Prostate gland (tissue), 2 donors: ENCODE results near the gene RNF220. TPM values are rescaled to one million over a fixed set of nuclear protein-coding genes. Genes with fewer than 3 reads are reported as not detected.
A peak's percentile ranks its signal among the peaks of the same experiment; 100 is the strongest.

Experiments
- DNase-seq: peaks from one replicate; pipeline ENCODE4 v3.0.0-alpha.2; 2019; ENCODE audit warnings: low spot score
- H3K27ac ChIP-seq, 2 donors: fragments of 200-600 bp; sonication (generic); 2 replicates each; pipeline ENCODE4 v1.5.1; 2017 to 2019
- H3K27me3 ChIP-seq: fragments of 200-600 bp; sonication (generic); replicated peaks from 2 replicates; pipeline ENCODE4 v1.5.1; 2019; ENCODE audit not compliant: insufficient read depth
- H3K36me3 ChIP-seq, 2 donors: fragments of 200-600 bp; sonication (generic); 1 replicate in 1 of 2; 2 replicates in 1 of 2; pipeline versions ENCODE4 v1.5.1 to v1.8.1; 2017 to 2019
- H3K4me1 ChIP-seq: fragments of 200-600 bp; sonication (generic); replicated peaks from 2 replicates; pipeline ENCODE4 v1.5.1; 2019
- H3K4me3 ChIP-seq, 2 donors: fragments of 200-600 bp; sonication (generic); 2 replicates each; pipeline ENCODE4 v1.5.1; 2017 to 2019
- H3K9me3 ChIP-seq: fragments of 200-600 bp; sonication (generic); 2 replicates; pipeline ENCODE4 v1.5.1; 2017
- POLR2A ChIP-seq: fragments of 450-650 bp; IDR thresholded peaks from one replicate; pipeline ENCODE4 v1.6.1; 2016; ENCODE audit warnings: antibody characterized with exemption, mild to moderate bottlenecking
- POLR2AphosphoS5 ChIP-seq: sonication (generic); formaldehyde crosslinking; IDR thresholded peaks from one replicate; pipeline ENCODE4 v1.6.1; 2017; ENCODE audit warnings: antibody characterized with exemption
- WGBS: methylation state at CpG from one replicate; pipeline ENCODE4 v1.1.5; 2018; 5-methylcytosine and 5-hydroxymethylcytosine counted together
- intact Hi-C: fragments of 100-400 bp; cut with DNase I; formaldehyde crosslinking; loops from one replicate; pipeline ENCODE4 v1.14.2; 2022
- total RNA-seq, 2 donors: library from RNA; depleted of rRNA; stranded (reverse); fragments of >200 nt; gene quantifications; one replicate each; pipeline ENCODE4 v1.1.0, GENCODE V29; 2016
- TF ChIP-seq, protein P1 (sequence below), 4 experiments: fragments of 200-600 bp in 2 of 4; fragments of 450-650 bp in 2 of 4; sonication (generic) in 2 of 4; IDR thresholded peaks; 1 replicate in 3 of 4; 2 replicates in 1 of 4; pipeline ENCODE4 v1.5.1; 2016 to 2019; ENCODE audit warnings: antibody characterized with exemption in 4 of 4, mild to moderate bottlenecking in 2 of 4, moderate library complexity in 2 of 4

Gene RNF220
- total RNA-seq, 2 donors from 2014 or later: 116 to 147 TPM

DNA sequence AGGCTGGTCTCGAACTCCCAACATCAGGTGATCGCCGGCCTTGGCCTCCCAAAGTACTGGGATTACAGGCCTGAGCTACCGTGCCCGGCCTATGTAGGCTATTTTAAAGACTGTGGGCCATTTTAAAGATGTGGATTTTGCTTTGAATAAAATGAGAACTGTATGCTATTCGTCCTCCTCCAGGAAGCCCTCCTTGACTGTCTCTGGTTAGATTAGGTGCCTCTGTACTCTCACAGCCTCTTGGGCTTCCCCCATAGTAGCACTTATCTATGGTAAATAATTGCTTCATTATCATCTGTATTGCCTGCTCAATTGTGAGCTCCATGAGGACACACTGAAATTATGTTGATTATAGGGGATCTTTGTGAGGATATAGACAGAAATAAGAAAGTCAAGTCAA is 29.5 kb upstream of the RNF220 start:
- H3K9me3 ChIP-seq: no peaks in the 10 kb centered on the region
- no peak overlapping the region for H3K4me3 ChIP-seq
- no peaks in the 10 kb centered on the region for H3K36me3 ChIP-seq
- 98% methylated on average over 6 of the region's 6 CpGs for WGBS
- H3K27me3 ChIP-seq: no peaks in the 10 kb centered on the region
- no peak for DNase-seq
- TF ChIP-seq POLR2AphosphoS5 (no peak), POLR2A (no peak)
- TF ChIP-seq, protein P1, sequence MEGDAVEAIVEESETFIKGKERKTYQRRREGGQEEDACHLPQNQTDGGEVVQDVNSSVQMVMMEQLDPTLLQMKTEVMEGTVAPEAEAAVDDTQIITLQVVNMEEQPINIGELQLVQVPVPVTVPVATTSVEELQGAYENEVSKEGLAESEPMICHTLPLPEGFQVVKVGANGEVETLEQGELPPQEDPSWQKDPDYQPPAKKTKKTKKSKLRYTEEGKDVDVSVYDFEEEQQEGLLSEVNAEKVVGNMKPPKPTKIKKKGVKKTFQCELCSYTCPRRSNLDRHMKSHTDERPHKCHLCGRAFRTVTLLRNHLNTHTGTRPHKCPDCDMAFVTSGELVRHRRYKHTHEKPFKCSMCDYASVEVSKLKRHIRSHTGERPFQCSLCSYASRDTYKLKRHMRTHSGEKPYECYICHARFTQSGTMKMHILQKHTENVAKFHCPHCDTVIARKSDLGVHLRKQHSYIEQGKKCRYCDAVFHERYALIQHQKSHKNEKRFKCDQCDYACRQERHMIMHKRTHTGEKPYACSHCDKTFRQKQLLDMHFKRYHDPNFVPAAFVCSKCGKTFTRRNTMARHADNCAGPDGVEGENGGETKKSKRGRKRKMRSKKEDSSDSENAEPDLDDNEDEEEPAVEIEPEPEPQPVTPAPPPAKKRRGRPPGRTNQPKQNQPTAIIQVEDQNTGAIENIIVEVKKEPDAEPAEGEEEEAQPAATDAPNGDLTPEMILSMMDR (IDR thresholded peaks at IDR 0.05): no peak
- no peak overlapping the region for H3K27ac ChIP-seq
- no peaks in the 10 kb centered on the region for H3K4me1 ChIP-seq
- intact Hi-C loops: loop anchor here (5.0 to 10.0 kb wide), 2 partner anchors 222 to 279 kb away; no protein-coding TSS in a partner anchor

DNA sequence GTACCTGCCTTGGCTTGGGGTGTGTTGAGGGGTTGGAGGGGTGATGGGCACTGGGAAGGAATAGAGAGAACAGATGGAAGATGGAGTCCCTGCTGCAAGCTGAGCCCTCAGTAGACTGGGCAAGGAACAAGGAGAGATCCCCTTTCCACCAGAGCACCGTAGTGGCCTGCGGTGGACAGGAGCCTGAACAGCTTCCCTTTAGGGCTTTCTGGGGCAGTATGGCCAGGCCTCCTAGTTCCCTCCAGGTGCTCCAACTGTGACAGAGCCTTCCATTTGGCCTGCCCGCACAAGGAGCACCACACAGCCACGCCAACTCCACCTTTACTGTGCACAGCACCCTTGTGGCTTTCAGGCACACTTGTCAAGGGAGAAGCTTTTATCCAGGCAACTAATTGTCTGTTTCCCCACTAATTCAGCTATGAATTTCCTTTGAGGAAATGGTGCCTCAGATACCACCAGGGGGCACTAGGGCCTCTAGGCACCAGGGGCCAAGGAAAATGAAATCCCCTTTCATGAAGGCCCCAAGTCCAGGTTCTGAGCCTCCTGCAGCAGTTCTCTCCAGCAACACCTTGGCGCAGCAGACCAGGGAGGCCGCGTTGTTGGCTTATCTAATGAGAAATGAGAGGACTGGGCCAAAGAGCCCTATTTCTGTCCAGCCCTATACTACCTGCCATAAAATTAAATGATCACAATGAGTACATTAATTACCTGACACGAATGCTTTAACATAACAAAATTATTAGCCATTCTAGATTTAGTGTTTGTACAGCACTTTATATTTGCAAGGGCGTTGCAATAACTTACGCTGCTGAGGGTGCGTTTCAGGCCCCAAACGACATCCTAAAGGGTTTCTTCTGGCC is 26.9 kb upstream of the RNF220 start:
- intact Hi-C loops: loop anchor here (5.0 to 10.0 kb wide), 2 partner anchors 219 to 277 kb away; no protein-coding TSS in a partner anchor
- H3K4me3 ChIP-seq: no peak overlapping the region
- TF ChIP-seq POLR2AphosphoS5 (no peak), POLR2A (no peak)
- TF ChIP-seq, protein P1 (IDR thresholded peaks at IDR 0.05): peak in 3 of 4 experiments; percentile 48 to 75 (median 58)
- peak; percentile 24 for DNase-seq
- H3K4me1 ChIP-seq: no peaks in the 10 kb centered on the region
- no peak overlapping the region for H3K27ac ChIP-seq
- WGBS: 76% methylated on average over 12 of the region's 12 CpGs
- no peaks in the 10 kb centered on the region for H3K36me3 ChIP-seq
- no peaks in the 10 kb centered on the region for H3K27me3 ChIP-seq
- no peaks in the 10 kb centered on the region for H3K9me3 ChIP-seq

DNA sequence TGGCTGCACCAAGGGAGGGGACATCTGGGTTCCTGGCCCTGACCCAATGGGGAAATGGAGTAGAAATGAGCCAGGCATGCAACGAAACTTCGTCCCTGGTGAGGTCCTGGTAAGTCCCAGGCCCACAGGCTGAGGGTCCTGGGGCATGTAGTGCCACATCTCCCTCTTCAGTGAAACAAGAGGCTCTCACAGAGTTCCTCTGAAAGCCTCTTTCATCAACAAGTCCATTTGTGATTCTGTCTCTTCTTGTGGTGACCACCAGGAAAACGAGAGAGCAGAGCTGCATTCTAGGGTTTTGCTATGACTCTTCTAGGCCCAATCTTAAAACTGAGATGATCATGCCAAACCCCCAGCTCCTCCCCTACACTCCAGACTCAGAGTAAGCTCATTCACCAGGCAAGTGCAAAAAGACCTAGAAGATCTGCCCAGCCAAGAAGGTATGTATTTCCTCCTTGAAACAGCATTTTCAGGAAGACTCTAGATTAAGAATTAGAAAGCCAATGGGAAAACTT is 24.3 kb upstream of the RNF220 start:
- no peaks in the 10 kb centered on the region for H3K4me1 ChIP-seq
- intact Hi-C loops: no loop called here
- no peak overlapping the region for H3K27ac ChIP-seq
- 78% methylated on average over 3 of the region's 3 CpGs for WGBS
- TF ChIP-seq, protein P1 (IDR thresholded peaks at IDR 0.05): no peak
- TF ChIP-seq POLR2AphosphoS5 (no peak), POLR2A (no peak)
- H3K36me3 ChIP-seq: no peaks in the 10 kb centered on the region
- H3K4me3 ChIP-seq: no peak overlapping the region
- no peak for DNase-seq
- H3K27me3 ChIP-seq: no peaks in the 10 kb centered on the region
- H3K9me3 ChIP-seq: no peaks in the 10 kb centered on the region

DNA sequence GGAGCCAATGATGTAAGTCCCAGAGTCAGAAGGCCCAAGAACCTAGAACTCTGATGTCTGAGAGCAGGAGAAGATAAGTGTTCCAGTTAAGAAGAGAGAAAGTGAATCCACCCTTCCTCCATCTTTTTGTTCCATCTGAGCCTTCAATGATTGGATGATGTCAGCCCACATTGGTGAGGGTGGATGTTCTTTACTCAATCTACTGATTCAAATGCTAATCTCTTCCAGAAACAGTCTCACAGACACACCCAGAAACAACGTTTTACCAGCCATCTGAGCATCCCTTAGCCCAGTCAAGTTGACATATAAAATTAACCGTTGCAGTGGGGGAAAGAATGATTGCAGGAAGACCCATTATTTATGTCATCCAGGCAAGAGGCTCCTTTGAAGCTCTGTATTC is 16.5 kb upstream of the RNF220 start:
- TF ChIP-seq POLR2A (no peak), POLR2AphosphoS5 (no peak)
- TF ChIP-seq, protein P1 (IDR thresholded peaks at IDR 0.05): no peak
- no peak overlapping the region for H3K4me3 ChIP-seq
- no peaks in the 10 kb centered on the region for H3K4me1 ChIP-seq
- intact Hi-C loops: no loop called here
- WGBS: 41% methylated on average over 2 of the region's 2 CpGs
- DNase-seq: no peak
- no peak overlapping the region for H3K27ac ChIP-seq
- H3K27me3 ChIP-seq: no peaks in the 10 kb centered on the region
- H3K9me3 ChIP-seq: no peaks in the 10 kb centered on the region
- no peaks in the 10 kb centered on the region for H3K36me3 ChIP-seq

DNA sequence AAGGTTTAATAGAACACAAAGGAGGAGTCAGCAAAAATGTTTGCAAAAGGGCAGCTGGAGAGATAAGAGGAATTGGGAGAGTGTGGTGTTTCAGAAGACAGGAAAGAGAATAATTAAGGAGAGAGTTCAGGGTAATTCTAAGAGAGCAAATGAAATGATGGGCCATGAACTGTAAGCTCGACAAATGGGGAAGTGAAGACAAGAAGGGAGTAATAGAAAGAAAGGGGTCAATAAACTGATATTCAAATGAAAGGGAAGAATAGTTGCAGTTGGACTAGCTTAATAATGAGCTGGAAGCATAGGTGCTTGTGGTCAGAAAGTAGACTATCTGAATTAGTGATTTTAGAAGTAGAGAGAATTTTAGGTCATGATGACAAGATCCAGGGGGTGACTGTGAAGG is 15.6 kb upstream of the RNF220 start:
- no peaks in the 10 kb centered on the region for H3K27me3 ChIP-seq
- intact Hi-C loops: no loop called here
- no peak for DNase-seq
- no peaks in the 10 kb centered on the region for H3K4me1 ChIP-seq
- TF ChIP-seq POLR2AphosphoS5 (no peak), POLR2A (no peak)
- TF ChIP-seq, protein P1 (IDR thresholded peaks at IDR 0.05): no peak
- H3K4me3 ChIP-seq: no peak overlapping the region
- no peaks in the 10 kb centered on the region for H3K9me3 ChIP-seq
- no peak overlapping the region for H3K27ac ChIP-seq
- H3K36me3 ChIP-seq: no peaks in the 10 kb centered on the region
- 78% methylated on average over 1 of the region's 1 CpG for WGBS
